SK-N-MC (cell line): ENCODE results near the gene CLEC2L.

Source experiments
- EZH2 ChIP-seq: fragments of 200-600 bp; sonication (generic); IDR thresholded peaks from one replicate; pipeline ENCODE4 v1.6.1; 2017; ENCODE audit warnings: antibody characterized with exemption
- FOXP2 ChIP-seq: optimal IDR thresholded peaks from 2 replicates; pipeline ENCODE3; 2011; ENCODE audit warnings: mild to moderate bottlenecking, moderate library complexity; ENCODE audit not compliant: insufficient read depth; ENCODE audit errors: extremely low read length, control extremely low read depth
- POLR2AphosphoS5 ChIP-seq: IDR thresholded peaks from 2 replicates; pipeline ENCODE4 v1.6.1; 2012; ENCODE audit warnings: mild to moderate bottlenecking, low read depth, low read length, borderline replicate concordance

- TF ChIP-seq EZH2 (no peak), POLR2AphosphoS5 (no peak), FOXP2 (no peak)
These were observed 69.4 kb downstream of the CLEC2L start for GRCh38 chr7:139592801-139593461.
